ENCODE measurements around the gene SP4. TPM values are rescaled to one million over a fixed set of nuclear protein-coding genes. Genes with fewer than 3 reads are reported as not detected.

Gene SP4
- total RNA-seq, 2 donors from 2014 or later = 12.7 to 16.8 TPM

GRCh38 chr7:21401944-21402343, 25.9 kb upstream of the SP4 start:
- H3K4me3 ChIP-seq (ENCODE audit: low read length) = no peak overlapping the region
- H3K9me3 ChIP-seq (ENCODE audit: control insufficient read depth, low read length) = no peaks in the 10 kb centered on the region
- no peaks in the 10 kb centered on the region for H3K36me3 ChIP-seq (ENCODE audit: control insufficient read depth, insufficient read depth, low read length)
- no peak overlapping the region for H3K9ac ChIP-seq (ENCODE audit: extremely low read depth, low read length, poor library complexity, severe bottlenecking)
- WGBS, 2 experiments (ENCODE audit: insufficient coverage in 1 of 2, insufficient read length in 1 of 2) = 92 to 100% methylated on average over 1 to 5 of the region's 5 CpGs
- Mint-ChIP-seq H3K4me3 (no peak overlapping the region), H3K27ac (no peak overlapping the region), H3K4me1 (no peaks in the 10 kb centered on the region), H3K27me3 (ENCODE audit: insufficient read depth) (no peaks in the 10 kb centered on the region), H3K9me3 (peaks cover 23% of the 10 kb centered on the region), H3K36me3 (ENCODE audit: low read depth) (no peaks in the 10 kb centered on the region)
- no peak overlapping the region for H3K27ac ChIP-seq (ENCODE audit: low read depth, low read length)
- H3K27me3 ChIP-seq (ENCODE audit: control insufficient read depth, insufficient read depth, low read length, poor library complexity, severe bottlenecking) = no peaks in the 10 kb centered on the region
- no peak for DNase-seq
- no peaks in the 10 kb centered on the region for H3K4me1 ChIP-seq (ENCODE audit: control insufficient read depth, insufficient read depth, low read length)
- TF ChIP-seq CTCF (conservative IDR thresholded peaks at IDR 0.05) = no peak

- no peak for TF ChIP-seq CTCF (conservative IDR thresholded peaks at IDR 0.05)
- DNase-seq = no peak
Observed at GRCh38 chr7:21407796-21408480, 19.9 kb upstream of the SP4 start.

GRCh38 chr7:21408481-21408820, 19.4 kb upstream of the SP4 start:
- no peaks in the 10 kb centered on the region for H3K9me3 ChIP-seq (ENCODE audit: control insufficient read depth, low read length)
- peaks cover 3% of the 10 kb centered on the region for H3K9me3 Mint-ChIP-seq
- no peaks in the 10 kb centered on the region for H3K36me3 Mint-ChIP-seq (ENCODE audit: low read depth)
- no peak overlapping the region for H3K27ac ChIP-seq (ENCODE audit: low read depth, low read length)
- H3K9ac ChIP-seq (ENCODE audit: extremely low read depth, low read length, poor library complexity, severe bottlenecking) = no peak overlapping the region
- no peak overlapping the region for H3K27ac Mint-ChIP-seq
- peaks cover 7% of the 10 kb centered on the region for H3K4me1 ChIP-seq (ENCODE audit: control insufficient read depth, insufficient read depth, low read length)
- peaks cover 14% of the 10 kb centered on the region for H3K4me1 Mint-ChIP-seq
- H3K4me3 ChIP-seq (ENCODE audit: low read length) = no peak overlapping the region
- DNase-seq = no peak
- no peaks in the 10 kb centered on the region for H3K36me3 ChIP-seq (ENCODE audit: control insufficient read depth, insufficient read depth, low read length)
- TF ChIP-seq CTCF (conservative IDR thresholded peaks at IDR 0.05) = no peak
- peaks cover 2% of the 10 kb centered on the region for H3K27me3 Mint-ChIP-seq (ENCODE audit: insufficient read depth)
- H3K27me3 ChIP-seq (ENCODE audit: control insufficient read depth, insufficient read depth, low read length, poor library complexity, severe bottlenecking) = no peaks in the 10 kb centered on the region
- 92 to 94% methylated on average over 3 of the region's 3 CpGs for WGBS, 2 experiments (ENCODE audit: insufficient coverage in 1 of 2, insufficient read length in 1 of 2)
- H3K4me3 Mint-ChIP-seq = no peak overlapping the region

More at GRCh38 chr7:21407796-21408480, 19.9 kb upstream of the SP4 start:
- H3K9me3 ChIP-seq (ENCODE audit: control insufficient read depth, low read length) = no peaks in the 10 kb centered on the region
- WGBS, 2 experiments (ENCODE audit: insufficient coverage in 1 of 2, insufficient read length in 1 of 2) = 89 to 96% methylated on average over 4 of the region's 4 CpGs
- Mint-ChIP-seq H3K4me3 (no peak overlapping the region), H3K27ac (no peak overlapping the region), H3K4me1 (peaks cover 9% of the 10 kb centered on the region), H3K9me3 (peaks cover 5% of the 10 kb centered on the region), H3K36me3 (ENCODE audit: low read depth) (no peaks in the 10 kb centered on the region), H3K27me3 (ENCODE audit: insufficient read depth) (peaks cover 2% of the 10 kb centered on the region)
- no peak overlapping the region for H3K27ac ChIP-seq (ENCODE audit: low read depth, low read length)
- H3K4me1 ChIP-seq (ENCODE audit: control insufficient read depth, insufficient read depth, low read length) = peaks cover 3% of the 10 kb centered on the region
- H3K27me3 ChIP-seq (ENCODE audit: control insufficient read depth, insufficient read depth, low read length, poor library complexity, severe bottlenecking) = no peaks in the 10 kb centered on the region
- no peaks in the 10 kb centered on the region for H3K36me3 ChIP-seq (ENCODE audit: control insufficient read depth, insufficient read depth, low read length)
- H3K9ac ChIP-seq (ENCODE audit: extremely low read depth, low read length, poor library complexity, severe bottlenecking) = no peak overlapping the region
- H3K4me3 ChIP-seq (ENCODE audit: low read length) = no peak overlapping the region
